Vagina (tissue), 2 donors: Measurements from ENCODE around the gene DHX29. TPM values are rescaled to one million over a fixed set of nuclear protein-coding genes. Genes with fewer than 3 reads are reported as not detected.

Experiments used
- DNase-seq, 2 donors: peaks; one replicate each; pipeline ENCODE4 v3.0.0-alpha.2; 2017; ENCODE audit errors: extremely low spot score in 2 of 2
- H3K27ac ChIP-seq: fragments of 200-600 bp; sonication (generic); one replicate; pipeline ENCODE4 v1.5.1; 2019
- H3K27me3 ChIP-seq: fragments of 200-600 bp; sonication (generic); one replicate; pipeline ENCODE4 v1.5.1; 2019
- H3K36me3 ChIP-seq, 2 donors: fragments of 200-600 bp; sonication (generic); one replicate each; pipeline ENCODE4 v1.5.1; 2017 to 2019
- H3K4me1 ChIP-seq: fragments of 200-600 bp; sonication (generic); one replicate; pipeline ENCODE4 v1.5.1; 2019
- H3K4me3 ChIP-seq, 2 donors: fragments of 200-600 bp; sonication (generic); 1 replicate in 1 of 2; 2 replicates in 1 of 2; pipeline ENCODE4 v1.5.1; 2016 to 2019
- H3K9me3 ChIP-seq: fragments of 200-600 bp; sonication (generic); one replicate; pipeline ENCODE4 v1.5.1; 2019
- POLR2A ChIP-seq, 2 donors: fragments of 450-650 bp; IDR thresholded peaks; one replicate each; pipeline ENCODE4 v1.6.1; 2017; ENCODE audit warnings: antibody characterized with exemption in 2 of 2, mild to moderate bottlenecking in 2 of 2, moderate library complexity in 2 of 2
- POLR2AphosphoS5 ChIP-seq, 2 donors: sonication (generic); formaldehyde crosslinking; IDR thresholded peaks; one replicate each; pipeline ENCODE4 v1.9.0; 2017; ENCODE audit warnings: antibody characterized with exemption in 2 of 2, mild to moderate bottlenecking in 2 of 2, low read depth in 1 of 2; ENCODE audit not compliant: insufficient read depth in 1 of 2
- intact Hi-C: fragments of 100-400 bp; cut with DNase I; formaldehyde crosslinking; loops from one replicate; pipeline ENCODE4 v1.15.1; 2023
- total RNA-seq: library from RNA; depleted of rRNA; stranded (reverse); fragments of >200 nt; gene quantifications from one replicate; pipeline ENCODE4 v1.2.3, GENCODE V29; 2016
- TF ChIP-seq, protein P1 (sequence below), 3 experiments: fragments of 450-650 bp in 2 of 3; fragments of 200-600 bp in 1 of 3; sonication (generic) in 1 of 3; IDR thresholded peaks; one replicate each; pipeline ENCODE4 v1.5.1; 2017 to 2019; ENCODE audit warnings: antibody characterized with exemption in 3 of 3, mild to moderate bottlenecking in 2 of 3, moderate library complexity in 2 of 3

The DHX29 gene
- total RNA-seq, 1 donor from 2014 or later = 19.2 TPM

DNA sequence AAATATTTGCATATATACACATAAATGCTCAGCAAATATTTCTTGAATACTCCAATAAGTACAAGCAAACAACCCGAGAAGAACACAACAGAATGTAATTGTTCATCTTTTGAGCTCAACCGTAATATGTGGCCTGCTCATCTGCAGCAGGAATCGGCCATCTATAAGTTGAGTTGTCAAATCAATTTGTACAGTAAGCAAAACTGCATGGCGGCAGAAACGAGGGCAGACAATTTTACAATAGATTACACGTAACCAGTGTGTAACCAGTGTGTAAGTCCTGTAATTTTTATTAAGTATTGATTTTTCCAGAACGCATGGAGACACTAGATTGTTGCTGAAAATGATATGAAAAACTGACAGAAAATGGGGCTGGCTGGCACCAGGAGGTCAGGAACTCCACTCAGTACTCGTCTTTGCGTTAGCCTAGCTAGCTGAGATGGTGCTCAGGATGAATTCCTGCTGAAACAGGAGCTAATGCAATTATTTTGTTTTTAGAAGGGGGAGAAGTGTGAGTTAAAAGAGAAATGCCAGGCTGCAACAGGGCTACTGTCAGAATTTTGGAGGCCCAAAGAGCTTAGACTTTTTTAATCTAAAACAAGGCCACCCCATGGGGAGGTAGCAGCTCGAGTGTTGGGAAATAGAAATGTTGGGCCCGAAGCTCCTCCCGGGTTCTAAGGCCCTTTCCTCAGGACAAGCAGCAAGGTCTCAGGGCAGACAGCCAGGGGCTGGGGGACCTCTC, 682 bp downstream of the DHX29 start:
- TF ChIP-seq POLR2A (IDR thresholded peaks at IDR 0.05) = no peak
- TF ChIP-seq, protein P1, sequence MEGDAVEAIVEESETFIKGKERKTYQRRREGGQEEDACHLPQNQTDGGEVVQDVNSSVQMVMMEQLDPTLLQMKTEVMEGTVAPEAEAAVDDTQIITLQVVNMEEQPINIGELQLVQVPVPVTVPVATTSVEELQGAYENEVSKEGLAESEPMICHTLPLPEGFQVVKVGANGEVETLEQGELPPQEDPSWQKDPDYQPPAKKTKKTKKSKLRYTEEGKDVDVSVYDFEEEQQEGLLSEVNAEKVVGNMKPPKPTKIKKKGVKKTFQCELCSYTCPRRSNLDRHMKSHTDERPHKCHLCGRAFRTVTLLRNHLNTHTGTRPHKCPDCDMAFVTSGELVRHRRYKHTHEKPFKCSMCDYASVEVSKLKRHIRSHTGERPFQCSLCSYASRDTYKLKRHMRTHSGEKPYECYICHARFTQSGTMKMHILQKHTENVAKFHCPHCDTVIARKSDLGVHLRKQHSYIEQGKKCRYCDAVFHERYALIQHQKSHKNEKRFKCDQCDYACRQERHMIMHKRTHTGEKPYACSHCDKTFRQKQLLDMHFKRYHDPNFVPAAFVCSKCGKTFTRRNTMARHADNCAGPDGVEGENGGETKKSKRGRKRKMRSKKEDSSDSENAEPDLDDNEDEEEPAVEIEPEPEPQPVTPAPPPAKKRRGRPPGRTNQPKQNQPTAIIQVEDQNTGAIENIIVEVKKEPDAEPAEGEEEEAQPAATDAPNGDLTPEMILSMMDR (IDR thresholded peaks at IDR 0.05) = no peak
- TF ChIP-seq POLR2AphosphoS5 (IDR thresholded peaks at IDR 0.05; ENCODE audit: insufficient read depth in 1 of 2, low read depth in 1 of 2) = no peak
- H3K36me3 ChIP-seq = no peaks in the 10 kb centered on the region
- no peaks in the 10 kb centered on the region for H3K27me3 ChIP-seq
- peaks cover 73% of the 10 kb centered on the region for H3K4me1 ChIP-seq
- peak overlapping the region; percentile 66 to 83 for H3K4me3 ChIP-seq
- no peak for DNase-seq
- H3K27ac ChIP-seq = peak overlapping the region; percentile 87
- no peaks in the 10 kb centered on the region for H3K9me3 ChIP-seq
- intact Hi-C loops = no loop called here

- Histone ChIP-seq H3K4me1 (peaks cover 59% of the 10 kb centered on the region), H3K4me3 (no peak overlapping the region)
- TF ChIP-seq, protein P1 (IDR thresholded peaks at IDR 0.05) = no peak
- TF ChIP-seq POLR2AphosphoS5 (IDR thresholded peaks at IDR 0.05; ENCODE audit: insufficient read depth in 1 of 2, low read depth in 1 of 2) (no peak), POLR2A (IDR thresholded peaks at IDR 0.05) (no peak)
Measured at GRCh38 chr5:55305345-55305744, 2.1 kb downstream of the DHX29 start.

DNA sequence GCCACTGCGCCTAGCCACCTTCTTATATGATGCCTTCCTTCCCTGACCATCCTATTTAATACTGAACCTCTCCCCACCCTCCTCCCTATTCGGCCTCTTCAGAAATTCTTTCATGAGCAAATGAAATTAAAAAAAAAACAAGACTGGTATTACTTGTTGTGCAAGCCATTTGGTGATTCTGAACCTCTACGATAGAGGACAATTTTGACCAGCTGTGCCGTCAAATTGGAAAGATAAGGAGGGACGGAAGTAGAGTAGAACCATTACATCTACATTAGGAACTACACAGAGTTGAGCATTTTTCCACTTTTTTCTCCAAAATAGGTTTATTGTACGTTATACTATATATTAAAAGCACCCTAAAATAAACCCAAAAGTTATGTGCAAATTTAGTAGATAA, 2.9 kb downstream of the DHX29 start:
- Histone ChIP-seq H3K9me3 (peaks cover 4% of the 10 kb centered on the region), H3K4me3 (no peak overlapping the region)
- intact Hi-C loops = no loop called here

More at GRCh38 chr5:55305345-55305744, 2.1 kb downstream of the DHX29 start:
- intact Hi-C loops = no loop called here
- Histone ChIP-seq H3K36me3 (peaks cover 0 to 8% of the 10 kb centered on the region in 2 donors), H3K27ac (no peak overlapping the region), H3K27me3 (no peaks in the 10 kb centered on the region), H3K9me3 (peaks cover 4% of the 10 kb centered on the region)
- no peak for DNase-seq

GRCh38 chr5:55303238-55303690, 4.2 kb downstream of the DHX29 start:
- peaks cover 4% of the 10 kb centered on the region for H3K9me3 ChIP-seq
- H3K36me3 ChIP-seq = peaks cover 0 to 8% of the 10 kb centered on the region in 2 donors
- no peak for DNase-seq
- H3K27ac ChIP-seq = no peak overlapping the region
- H3K4me3 ChIP-seq = no peak overlapping the region
- no peaks in the 10 kb centered on the region for H3K27me3 ChIP-seq
- H3K4me1 ChIP-seq = peaks cover 40% of the 10 kb centered on the region
- intact Hi-C loops = no loop called here
- TF ChIP-seq POLR2AphosphoS5 (IDR thresholded peaks at IDR 0.05; ENCODE audit: insufficient read depth in 1 of 2, low read depth in 1 of 2) (no peak), POLR2A (IDR thresholded peaks at IDR 0.05) (no peak)
- TF ChIP-seq, protein P1 (IDR thresholded peaks at IDR 0.05) = no peak

More for the DNA sequence above, 2.9 kb downstream of the DHX29 start:
- H3K4me1 ChIP-seq = peaks cover 51% of the 10 kb centered on the region
- H3K27me3 ChIP-seq = no peaks in the 10 kb centered on the region
- peaks cover 0 to 8% of the 10 kb centered on the region in 2 donors for H3K36me3 ChIP-seq
- no peak overlapping the region for H3K27ac ChIP-seq
- TF ChIP-seq POLR2AphosphoS5 (IDR thresholded peaks at IDR 0.05; ENCODE audit: insufficient read depth in 1 of 2, low read depth in 1 of 2) (no peak), POLR2A (IDR thresholded peaks at IDR 0.05) (no peak)
- TF ChIP-seq, protein P1 (IDR thresholded peaks at IDR 0.05) = no peak
- no peak for DNase-seq

GRCh38 chr5:55300890-55301289, 6.6 kb downstream of the DHX29 start:
- peaks cover 29% of the 10 kb centered on the region for H3K4me1 ChIP-seq
- no peak for DNase-seq
- no peak for TF ChIP-seq POLR2AphosphoS5 (IDR thresholded peaks at IDR 0.05; ENCODE audit: insufficient read depth in 1 of 2, low read depth in 1 of 2)
- TF ChIP-seq POLR2A (IDR thresholded peaks at IDR 0.05) = no peak
- TF ChIP-seq, protein P1 (IDR thresholded peaks at IDR 0.05) = no peak
- H3K27ac ChIP-seq = no peak overlapping the region
- no peaks in the 10 kb centered on the region for H3K27me3 ChIP-seq
- H3K36me3 ChIP-seq = peaks cover 0 to 11% of the 10 kb centered on the region in 2 donors
- peaks cover 4% of the 10 kb centered on the region for H3K9me3 ChIP-seq
- intact Hi-C loops = no loop called here
- no peak overlapping the region for H3K4me3 ChIP-seq
